Heart left ventricle (tissue), 13 donors: ENCODE data around the gene GLB1L2.

ENCODE experiments used
- POLR2A ChIP-seq, 2 donors: fragments of 450-650 bp; IDR thresholded peaks; one replicate each; pipeline ENCODE4 v1.6.1; 2017; ENCODE audit warnings: antibody characterized with exemption in 2 of 2, mild to moderate bottlenecking in 2 of 2, moderate library complexity in 2 of 2
- TF ChIP-seq, protein P1 (sequence below), 12 donors: fragments of 200-600 bp; sonication (generic) in 4 of 12; IDR thresholded peaks; one replicate each; pipeline versions ENCODE4 v1.5.0 to v1.8.0; 2018 to 2022; ENCODE audit warnings: antibody characterized with exemption in 12 of 12, mild to moderate bottlenecking in 5 of 12
- donor health status: ischemic (EF 13 %, LVEDD 7.1; RV severe dilation, severe dysfunction).
- donor health status: DM: no; HTN: yes; CAD: no.
- donor health status: DM: no; HTN: no; CAD: no.
- donor health status: ischemic (EF 25% LVEDD 6.9; RV normal size, moderate dysfunction).
- donor health status: ischemic (EF 25% LVEDD 5.7; RV mildly dilated, moderate dysfunction).
- donor health status: ischemic (EF 35%, LVEDD 5.7; RV mildly dilated, moderate dysfunction).
- donor health status: nonischemic (EF 11% LVEDD 7.7; RV severe dilation, severe dysfunction).
- donor health status: DM: yes; HTN: yes; CAD: no.
- donor health status: PGD.
- donor health status: ischemic (EF 29% LVEDD 5.4; RV normal size, mild dysfunction).
- donor health status: nonischemic (EF 23%, LVEDD 6.1; RV moderate dilation, normal function).

DNA sequence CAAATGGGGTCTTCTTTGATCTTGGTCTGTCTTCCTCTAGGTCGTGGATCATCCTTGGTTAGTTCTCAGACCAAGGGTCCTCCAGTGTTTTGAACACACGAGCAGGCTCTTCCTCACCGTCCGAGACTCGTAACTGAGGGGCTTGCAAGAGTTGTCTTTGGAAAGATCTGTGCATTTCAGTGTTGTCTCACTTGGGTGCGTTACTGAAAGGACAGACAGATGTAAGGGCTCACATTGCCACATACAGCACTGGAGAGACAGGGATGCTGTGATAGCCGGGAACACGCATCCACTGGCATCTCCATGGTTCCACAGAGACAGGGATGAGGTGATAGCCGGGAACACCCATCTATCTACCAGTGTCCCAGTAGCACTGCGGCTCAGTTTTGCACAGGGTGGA lies 15.7 kb downstream of the GLB1L2 start:
- no peak for TF ChIP-seq POLR2A (IDR thresholded peaks at IDR 0.05)
- TF ChIP-seq, protein P1, sequence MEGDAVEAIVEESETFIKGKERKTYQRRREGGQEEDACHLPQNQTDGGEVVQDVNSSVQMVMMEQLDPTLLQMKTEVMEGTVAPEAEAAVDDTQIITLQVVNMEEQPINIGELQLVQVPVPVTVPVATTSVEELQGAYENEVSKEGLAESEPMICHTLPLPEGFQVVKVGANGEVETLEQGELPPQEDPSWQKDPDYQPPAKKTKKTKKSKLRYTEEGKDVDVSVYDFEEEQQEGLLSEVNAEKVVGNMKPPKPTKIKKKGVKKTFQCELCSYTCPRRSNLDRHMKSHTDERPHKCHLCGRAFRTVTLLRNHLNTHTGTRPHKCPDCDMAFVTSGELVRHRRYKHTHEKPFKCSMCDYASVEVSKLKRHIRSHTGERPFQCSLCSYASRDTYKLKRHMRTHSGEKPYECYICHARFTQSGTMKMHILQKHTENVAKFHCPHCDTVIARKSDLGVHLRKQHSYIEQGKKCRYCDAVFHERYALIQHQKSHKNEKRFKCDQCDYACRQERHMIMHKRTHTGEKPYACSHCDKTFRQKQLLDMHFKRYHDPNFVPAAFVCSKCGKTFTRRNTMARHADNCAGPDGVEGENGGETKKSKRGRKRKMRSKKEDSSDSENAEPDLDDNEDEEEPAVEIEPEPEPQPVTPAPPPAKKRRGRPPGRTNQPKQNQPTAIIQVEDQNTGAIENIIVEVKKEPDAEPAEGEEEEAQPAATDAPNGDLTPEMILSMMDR (IDR thresholded peaks at IDR 0.05): no peak
